T1000 (cell line): ENCODE results near the gene DPEP1.

ENCODE experiments used
- DNase-seq: peaks from one replicate; lab custom pipeline; 2025; ENCODE audit warnings: mixed read lengths; lab: John Stamatoyannopoulos, UW

The DPEP1 gene

DNA sequence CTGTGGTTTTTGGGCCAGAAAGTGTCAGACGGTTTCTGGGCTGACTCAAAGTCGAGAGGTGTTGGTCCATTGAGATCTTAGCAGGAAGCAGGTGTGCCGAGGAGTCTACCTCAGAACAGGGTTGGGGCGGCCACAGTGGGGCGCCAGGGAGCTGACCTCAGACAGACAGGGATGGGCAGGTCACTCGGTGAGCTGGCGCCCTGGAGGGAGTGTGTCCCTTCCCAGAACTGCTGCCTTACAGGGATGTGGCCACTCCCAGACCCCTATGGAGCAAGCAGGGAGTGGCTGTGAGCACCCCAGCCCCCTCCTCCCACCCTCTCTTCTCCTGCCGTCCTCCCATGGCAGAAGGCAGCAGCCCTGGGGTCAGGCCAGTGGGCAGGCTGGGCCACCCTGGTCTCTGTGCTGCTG is 14.0 kb upstream of the DPEP1 start:
- no peak for DNase-seq

DNA sequence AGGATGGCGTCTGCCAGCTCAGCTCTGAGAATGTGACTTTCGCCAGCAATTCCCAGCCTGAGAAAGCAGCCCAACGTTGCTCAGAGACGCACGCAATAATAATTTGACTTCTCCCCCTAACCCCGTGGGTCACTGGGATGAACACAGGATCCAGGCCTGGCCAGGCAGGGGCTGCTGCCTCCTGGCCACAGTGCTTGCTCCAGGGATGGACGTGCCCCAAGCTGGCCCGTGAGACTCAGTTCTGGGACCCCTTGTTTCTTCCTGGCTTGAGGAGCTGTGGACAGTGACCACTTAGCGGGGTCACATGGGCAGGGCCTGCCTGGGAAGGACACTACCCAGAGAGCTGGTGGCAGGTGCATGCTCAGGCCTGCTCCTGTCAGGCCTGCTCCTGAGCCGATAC is 13.5 kb upstream of the DPEP1 start:
- no peak for DNase-seq

DNA sequence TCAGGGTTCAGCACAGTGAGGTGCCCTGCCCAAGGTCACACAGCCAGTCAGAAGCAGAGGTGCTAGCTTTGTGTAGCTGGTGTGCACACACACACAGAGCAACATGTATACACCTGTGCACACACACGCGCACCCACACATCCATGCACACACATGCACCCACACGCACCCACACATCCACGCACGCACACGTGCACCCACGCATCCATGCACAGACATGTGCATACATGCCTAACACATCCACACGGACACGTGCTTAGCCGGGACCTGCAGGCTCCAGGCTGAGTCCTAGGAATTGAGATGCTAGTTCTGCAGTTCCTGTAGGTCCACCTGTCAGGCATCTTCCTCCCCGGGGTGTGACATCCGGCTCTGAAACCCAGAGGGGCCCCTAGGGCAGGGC is 13.0 kb upstream of the DPEP1 start:
- no peak for DNase-seq

DNA sequence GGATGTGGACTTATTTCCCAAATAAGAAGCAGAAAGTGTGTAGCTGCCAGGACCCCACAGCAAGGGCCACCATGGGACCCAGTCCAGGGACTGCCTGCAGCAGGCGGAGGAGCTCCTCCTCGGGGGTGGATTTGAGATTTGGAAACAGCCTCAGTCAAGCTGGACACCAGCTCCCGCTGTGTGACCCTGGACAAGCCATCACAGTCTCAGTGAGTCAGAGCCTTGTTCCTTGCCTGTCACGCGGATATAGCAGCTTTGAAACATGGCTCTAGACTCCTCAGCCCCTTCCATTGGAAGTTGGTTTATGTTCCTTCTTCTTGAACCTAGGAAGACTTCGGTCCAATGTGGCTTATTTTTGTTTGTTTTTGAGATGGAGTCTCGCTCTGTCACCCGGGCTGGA is 12.5 kb upstream of the DPEP1 start:
- DNase-seq: no peak

DNA sequence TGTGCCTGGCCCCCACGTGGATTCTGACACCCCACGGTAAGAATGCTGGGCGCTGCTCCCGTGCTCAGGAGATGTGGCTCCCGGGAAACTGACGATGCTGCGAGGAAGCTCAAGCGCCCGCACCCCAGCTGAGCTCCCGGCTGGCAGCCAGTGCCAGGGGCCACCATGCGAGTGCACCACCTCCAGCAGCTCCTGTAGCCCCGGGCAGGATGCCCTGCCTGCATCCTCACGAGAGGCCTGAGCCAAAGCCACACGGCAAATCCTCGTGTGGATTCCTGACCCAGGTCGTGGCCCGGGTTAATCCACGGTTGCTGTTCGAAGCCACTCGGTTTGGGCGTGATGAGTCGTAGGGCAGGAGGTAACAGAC is 11.6 kb upstream of the DPEP1 start:
- DNase-seq: no peak

DNA sequence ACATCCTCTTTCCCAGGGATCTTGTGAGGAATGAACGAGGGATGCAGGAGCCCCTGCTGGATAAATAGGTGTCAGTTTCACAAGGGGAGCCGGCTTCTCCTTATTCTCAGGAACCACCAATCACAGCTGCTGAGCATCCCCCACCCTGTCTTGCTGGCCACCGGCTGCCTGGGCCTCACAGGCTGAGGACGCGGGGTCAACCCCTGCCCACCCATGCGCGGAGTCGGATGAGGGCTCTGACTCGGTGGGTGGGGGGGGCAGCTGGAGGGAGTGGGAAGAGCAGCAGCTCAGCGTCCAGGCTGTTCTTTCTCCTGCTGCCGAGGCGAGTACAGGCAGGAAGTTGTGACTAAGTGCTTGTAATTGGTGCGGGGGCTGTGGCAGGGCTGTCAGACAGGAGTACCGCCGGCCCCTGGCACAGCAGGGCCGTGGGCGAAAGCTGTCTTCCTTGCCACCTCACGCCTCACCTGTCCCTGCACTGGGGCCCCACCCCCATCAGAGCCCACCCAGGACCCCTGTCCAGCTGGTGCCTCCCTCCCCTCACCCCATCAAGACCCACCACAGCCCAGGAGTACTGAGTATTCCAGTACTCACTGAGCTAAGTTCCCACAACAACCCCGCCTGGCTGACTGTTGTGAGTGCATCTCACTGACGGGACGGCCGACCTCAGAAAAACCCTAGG is 11.0 kb upstream of the DPEP1 start:
- DNase-seq: peak; percentile 53

DNA sequence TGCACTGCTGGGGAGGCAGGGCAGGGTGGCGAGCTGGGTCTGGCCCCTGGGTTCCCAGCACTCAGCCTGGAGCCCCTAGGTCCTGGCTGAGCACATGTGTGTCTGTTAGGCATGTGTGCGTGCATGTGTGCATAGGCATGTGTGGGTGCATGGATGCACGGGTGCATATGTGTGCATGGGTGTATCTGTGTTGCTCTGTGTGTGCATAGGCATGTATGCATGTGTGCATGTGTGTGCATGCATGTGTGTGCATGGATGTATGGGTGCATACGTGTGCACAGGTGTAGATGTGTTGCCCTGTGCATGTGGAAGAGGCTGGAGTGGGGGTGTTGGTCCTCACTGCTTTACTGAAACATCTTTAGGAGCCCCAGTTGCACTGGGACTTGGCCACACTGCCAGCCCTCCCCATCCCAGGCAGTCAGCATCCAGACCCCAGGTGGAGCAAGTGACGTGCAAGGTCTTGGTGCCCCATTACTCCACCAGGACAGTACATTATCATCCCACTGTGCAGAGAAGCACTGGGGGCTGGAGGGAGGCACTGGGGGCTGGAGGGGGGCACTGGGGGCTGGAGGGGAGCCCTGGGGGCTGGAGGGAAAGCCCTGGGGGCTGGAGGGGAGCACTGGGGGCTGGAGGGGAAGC is 10.4 kb upstream of the DPEP1 start:
- no peak for DNase-seq

DNA sequence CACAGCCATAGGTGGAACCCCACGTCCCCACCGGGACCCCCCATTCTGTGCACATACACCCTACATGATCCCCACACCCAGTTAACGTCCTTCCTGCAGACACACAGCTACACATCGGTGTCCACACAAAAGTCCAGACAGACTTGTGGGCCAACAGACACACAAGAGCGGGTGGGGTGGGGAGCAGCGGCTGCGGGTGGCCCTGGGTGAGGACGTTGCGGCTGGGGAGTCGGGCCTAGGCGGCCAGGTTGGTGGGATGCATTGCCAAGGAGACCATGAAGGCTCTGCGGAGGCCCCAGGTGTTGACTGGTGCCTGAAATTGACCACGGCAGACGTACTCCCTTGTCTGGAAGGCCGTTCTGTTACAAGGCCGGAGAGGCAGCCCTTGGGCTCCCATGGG is 8.7 kb upstream of the DPEP1 start:
- DNase-seq: no peak

DNA sequence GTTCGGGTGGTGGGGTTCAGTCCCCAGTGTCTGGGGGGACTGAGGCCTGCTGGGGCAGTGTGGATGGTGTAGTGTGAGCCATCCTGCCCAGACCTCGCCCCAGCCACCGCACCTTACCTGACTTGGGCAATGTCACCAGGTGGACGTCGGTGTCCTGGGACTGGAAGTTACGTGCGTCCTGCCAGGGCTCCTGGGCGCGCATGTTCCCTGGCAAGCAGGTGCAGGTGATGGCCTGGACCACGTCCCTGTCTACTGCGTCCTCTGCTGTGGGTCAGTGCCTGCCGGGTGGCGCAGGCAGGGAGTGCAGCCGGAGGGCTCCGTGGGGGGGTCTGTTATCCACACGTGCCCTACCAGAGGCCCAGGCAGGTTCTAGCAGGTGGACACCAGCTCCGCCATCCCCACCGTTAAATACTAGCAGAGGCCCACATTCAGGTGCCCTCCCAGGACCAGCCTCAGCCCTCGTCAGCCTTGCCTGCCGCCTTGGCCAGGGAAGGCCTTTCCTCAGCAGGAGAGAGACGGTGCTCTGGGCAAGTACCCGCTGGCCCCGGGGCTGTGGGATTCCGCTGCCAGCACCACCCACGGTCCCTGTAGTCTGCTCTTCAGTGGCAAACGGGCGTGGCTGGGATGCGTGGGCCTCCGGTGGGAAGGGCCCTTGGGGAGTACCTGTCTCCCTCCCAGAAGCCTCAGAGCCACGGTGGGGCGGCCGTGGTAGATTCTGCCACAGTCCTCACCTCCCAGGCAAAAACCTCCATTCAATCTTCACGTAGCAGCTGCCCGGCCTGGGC is 8.1 kb upstream of the DPEP1 start:
- DNase-seq: no peak

DNA sequence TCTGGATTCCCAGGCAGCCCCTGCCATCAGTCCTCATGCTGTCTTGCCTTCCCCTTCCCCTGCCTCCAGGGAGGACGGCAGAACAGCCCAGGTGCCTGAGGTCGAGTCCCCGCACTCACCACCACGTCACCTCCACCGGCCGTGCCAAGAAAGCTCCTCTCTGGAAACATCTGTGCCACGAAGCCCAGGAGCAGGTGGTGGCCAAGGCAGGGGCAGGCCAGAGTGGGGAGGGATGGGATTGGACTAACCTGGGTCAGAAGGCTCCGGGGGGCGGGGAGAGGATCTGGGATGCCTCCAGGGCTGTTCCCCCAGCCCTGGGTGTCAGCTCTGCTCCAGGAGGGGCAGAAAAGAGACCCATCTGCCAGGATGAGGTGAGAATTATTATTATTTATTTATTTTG is 7.4 kb upstream of the DPEP1 start:
- DNase-seq: no peak

DNA sequence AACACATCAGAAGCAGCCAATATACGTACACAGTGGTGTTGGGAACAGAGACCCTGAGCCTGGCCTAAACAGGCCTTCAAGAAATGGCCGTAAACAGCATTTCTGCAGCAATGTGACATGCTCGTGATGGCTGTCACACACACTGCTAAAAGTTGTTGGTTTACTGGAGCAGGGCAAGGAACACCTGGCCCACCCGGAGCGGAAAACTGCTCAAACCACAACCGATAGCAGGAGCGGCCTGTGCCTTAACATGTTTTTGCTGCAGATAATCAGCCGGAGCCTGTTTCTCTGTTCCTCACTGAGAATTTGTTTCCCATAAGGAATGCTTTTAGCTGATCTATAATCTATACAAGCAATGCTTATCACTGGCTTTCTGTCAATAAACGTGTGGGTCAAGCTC is 6.0 kb upstream of the DPEP1 start:
- DNase-seq: no peak

DNA sequence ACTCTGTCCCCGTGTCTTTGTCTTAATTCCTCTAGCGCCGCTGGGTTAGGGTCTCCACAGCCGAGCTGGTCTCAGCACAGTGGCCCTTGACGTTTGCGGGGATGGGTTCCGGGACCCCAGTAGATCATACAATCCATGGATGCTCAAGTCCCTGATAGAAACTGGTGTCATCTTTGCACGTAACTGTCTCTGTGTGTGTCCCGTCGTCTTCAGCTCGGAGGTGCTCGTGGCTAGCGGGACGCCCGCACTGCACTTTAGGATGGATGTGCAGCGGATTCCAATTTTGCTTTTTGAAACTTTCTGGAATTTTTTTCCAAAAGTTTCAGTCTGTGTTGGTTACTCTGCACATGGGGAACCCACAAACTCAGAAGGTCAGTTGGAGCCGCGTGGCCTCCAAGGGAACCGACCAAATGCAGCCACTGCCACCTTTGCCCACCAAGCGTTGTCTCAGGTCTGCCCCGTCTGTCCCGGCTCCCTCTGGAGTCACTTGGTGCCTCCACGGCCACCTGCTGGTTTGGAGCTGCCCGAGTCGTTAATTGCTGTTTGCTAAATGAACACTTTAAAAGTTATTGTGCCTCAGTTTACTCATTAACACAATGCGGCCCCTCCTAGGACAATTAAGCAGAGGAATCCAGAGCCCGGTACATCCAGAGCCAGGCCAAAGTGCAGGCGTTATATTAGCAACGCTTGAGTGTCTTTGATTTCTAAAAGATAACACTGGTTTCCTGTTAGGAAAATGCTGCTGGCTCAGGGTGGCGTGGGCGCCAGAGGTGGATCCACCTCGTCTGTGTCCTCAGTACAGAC is 5.3 kb upstream of the DPEP1 start:
- DNase-seq: no peak

DNA sequence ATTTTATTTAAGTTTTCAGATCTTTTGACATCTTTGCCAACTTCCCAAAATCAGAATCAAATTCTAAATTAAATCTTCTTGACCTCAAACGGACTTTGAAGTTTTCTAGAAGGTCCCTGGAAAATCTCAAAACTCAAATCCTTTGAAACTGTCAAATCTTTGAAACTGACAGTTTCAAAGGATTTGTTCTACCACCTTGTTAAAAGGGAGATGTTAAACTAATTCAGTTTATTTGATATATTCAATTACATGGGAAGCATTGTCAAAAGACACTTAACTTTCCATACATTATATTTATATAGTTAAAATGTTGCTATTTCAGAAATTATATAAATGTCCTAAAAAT is 3.4 kb upstream of the DPEP1 start:
- DNase-seq: no peak

DNA sequence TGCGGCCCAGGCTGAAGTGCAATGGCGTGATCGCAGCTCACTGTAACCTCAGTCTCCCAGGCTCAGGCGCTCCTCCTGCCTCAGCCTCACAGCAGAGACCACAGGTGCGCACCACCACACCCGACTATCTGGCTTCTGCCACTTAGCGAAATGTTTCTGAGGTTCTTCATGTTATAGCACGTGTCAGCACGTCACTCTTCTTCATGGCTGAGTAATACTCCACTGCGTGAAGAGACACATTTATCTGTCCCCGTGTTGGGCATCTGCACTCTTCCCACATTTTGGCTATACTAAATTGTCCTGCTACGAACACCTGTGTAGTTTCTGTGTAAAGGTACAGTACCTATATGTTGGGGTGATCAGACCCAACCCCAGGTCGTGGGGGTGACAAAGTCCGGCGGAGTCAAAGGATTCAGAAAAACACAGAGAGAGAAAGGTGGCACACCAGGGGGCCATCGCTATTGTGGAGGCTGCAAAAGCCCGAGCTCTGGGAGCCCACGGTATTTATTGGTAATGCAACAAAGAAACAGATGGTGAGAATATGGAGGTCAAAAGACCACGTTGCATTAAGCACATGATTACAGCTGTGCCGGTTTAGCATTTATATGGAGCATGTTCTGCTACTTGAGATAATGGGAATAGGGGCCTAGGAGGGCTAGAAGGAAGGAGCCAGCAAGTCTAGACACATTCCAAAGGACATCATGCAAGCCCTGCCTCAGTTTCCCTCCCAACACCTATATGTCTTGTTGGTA is 851 bp upstream of the DPEP1 start:
- DNase-seq: no peak

DNA sequence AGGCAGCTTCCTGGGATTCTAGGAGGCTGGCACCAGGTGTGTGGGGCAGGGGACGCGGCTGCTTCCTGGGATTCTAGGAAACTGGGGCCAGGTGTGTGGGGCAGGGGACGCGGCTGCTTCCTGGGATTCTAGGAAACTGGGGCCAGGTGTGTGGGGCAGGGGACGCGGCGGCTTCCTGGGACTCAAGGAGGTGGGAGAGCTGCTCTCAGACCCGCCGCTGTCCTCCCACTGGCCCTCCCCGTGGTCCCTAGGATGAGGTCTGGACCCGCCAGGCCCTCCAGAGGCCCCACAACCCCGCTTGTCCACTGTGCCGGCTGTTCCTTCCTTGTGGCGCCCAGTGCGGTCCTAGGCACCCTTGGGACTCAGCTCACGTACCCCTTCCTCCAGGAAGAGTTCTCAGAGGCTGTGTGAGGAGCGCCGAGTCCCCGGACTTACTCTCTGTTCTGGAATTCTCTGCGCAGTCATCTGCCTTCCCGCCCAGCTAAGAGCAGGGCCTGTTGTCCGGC is 565 bp downstream of the DPEP1 start:
- no peak for DNase-seq

DNA sequence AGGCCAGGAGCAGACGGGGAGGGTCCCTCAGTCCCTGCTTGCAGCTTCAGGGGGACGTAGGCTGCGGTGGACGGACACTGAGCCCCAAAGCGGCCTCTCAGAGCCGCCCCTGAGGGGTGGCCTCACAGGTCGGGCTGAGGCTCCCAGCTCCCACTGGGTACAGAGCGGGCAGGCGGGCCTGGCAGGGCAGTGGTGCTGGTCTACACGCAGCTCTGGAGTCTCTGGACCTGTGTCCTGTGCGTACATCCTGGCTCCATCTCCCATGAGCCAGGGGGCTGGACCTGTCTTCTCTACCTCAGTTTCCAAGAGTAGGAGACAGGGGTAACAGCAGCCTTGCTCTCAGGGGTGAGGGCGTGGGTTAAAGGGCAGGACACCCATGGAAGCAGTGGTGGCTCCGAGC is 1.7 kb downstream of the DPEP1 start:
- no peak for DNase-seq

DNA sequence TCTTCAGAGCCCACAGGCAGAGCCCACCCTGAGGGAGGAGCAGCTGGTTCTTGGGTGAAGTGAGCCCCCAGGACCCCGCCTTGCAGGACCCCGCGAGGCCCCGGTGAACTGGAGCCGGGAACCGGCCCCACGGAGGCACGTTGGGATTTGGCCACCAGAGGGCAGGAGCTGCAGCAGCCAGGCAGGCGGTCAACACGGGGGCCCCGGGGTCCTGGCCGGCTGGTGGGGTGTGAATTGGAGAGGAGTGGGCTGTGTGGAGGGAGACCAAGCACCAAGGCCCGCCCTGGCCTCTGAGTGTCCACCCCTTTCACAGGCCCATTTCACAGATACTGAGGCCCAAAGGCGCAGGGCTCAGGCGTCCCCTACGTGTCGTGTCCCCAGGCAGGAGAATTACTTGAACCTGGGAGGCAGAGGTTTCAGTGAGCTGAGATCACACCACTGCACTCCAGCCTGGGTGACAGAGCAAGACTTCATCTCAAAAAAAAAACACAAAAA is 2.2 kb downstream of the DPEP1 start:
- DNase-seq: no peak

DNA sequence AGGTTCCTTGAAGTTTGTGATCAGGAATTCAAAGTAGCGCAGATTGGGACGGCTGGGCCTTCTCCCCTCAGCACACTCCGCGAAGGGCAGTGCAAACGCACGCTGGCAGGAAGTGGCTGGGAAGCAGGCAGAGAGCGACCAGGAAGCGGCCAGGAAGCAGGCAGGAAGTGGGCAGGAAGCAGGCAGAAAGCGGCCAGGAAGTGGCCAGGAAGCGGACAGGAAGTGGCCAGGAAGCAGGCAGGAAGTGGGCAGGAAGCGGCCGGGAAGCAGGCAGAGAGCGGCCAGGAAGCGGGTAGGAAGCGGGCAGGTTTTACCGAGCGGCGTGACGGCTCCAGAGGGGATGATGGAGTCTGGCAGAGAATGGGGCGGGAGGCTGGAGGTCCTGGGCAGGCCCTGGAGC is 3.2 kb downstream of the DPEP1 start:
- no peak for DNase-seq

DNA sequence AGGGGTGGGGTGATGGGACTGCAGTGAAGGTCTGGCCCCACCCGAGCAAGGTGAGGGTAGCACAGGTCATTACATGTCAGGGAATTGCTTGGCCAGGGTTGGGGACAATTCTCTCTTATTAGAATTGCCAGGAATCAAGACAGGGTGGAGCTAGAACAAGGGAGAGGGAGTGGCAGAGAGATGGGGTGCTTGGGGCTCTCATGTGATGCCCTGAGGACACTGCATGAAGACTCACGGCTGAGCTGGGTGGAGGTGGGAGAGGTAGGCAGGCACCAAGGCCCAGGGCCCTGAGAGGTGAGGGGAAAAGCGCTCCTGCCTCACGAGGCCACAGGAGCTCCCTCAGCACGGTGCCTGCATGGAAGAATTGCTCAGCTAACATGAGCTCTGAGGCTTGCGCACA is 3.6 kb downstream of the DPEP1 start:
- DNase-seq: no peak

DNA sequence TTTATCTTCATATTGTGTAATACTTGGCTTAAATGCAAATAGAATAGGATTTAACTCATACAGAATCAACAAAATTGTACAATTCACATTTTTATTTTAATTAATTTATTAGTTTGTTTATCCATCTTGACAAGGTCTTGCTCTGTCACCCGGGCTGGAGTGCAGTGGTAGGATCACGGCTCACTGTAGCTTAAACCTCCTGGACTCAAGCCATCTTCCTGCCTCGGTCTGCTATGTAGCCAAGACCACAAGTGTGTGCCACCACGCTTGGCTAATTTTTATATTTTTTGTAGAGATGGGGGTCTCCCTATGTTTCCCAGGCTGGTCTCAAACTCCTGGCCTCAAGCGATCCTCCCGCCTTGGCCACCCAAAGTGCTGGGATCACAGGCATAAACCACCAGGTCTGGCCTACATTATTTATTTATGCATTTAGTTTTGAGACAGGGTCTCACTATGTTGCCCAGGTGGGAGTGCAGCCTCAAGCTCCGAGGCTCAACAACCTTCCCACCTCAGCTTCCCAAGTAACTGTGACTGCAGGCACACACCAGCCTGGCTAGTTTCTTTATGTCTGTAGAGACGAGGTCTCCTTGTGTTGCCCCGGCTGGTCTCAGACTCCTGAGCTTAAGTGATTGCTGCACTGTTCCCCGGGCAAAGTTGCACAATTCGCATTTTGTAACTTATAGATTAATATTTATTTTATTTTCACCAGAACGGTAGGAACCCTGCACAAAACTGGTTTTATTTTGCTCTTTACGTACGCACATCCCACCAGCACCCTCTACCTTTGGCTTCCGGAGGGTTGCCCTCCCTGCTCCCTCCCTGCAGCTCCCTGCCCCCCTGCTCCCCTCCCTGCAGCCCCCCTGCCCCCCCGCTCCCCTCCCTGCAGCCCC is 4.9 kb downstream of the DPEP1 start:
- DNase-seq: no peak

DNA sequence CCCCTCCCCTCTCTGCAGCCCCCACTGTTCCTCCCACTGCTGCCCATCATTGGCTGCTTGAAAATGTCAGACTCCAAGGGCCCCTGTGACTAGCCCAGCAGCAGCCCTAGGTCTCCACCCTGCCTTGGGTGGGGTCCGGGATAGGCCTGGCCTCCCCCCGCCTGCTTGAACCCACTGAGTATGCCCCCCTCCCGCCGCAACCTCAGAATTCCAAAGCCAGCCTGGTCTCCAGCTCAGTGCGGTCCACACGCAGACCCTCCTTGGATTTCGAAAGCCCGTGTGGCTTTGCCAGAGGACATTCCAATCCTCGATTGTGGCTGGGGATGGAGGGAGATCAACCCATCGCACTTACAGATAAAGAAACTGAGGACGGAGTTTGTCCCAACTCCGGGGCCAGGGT is 6.4 kb downstream of the DPEP1 start:
- no peak for DNase-seq
